Measurements from ENCODE around the gene SLC25A18. TPM values are rescaled to one million over a fixed set of nuclear protein-coding genes. Genes with fewer than 3 reads are reported as not detected.

SLC25A18 gene
- total and polyA plus RNA-seq, 3 donors from 2014 or later: 6.8 to 14.9 (median 11.9) TPM

DNA sequence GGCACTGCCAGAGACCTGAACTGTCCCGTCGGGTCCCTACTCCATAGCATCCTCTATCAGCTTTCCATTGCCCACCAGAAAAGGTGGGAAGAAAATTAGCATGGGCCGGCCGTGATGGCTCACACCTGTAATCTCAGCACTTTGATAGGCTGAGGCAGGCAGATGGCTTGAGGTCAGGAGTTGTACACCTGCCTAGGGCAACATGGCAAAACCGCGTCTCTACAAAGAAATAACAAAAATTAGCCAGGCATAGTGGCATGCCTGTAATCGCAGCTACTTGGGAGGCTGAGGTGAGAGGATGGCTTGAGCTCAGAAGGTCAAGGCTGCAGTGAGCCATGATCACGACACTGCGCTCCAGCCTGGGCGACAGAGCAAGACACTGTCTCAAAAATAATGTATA, 3.5 kb downstream of the SLC25A18 start:
- no peaks in the 10 kb centered on the region for H3K27me3 ChIP-seq
- no peaks in the 10 kb centered on the region for H3K9me3 ChIP-seq
- H3K4me3 ChIP-seq: no peak overlapping the region
- DNase-seq: no peak
- H3K4me1 ChIP-seq: peaks cover 36% of the 10 kb centered on the region
- 80 to 82% methylated on average over 10 of the region's 10 CpGs for WGBS, 2 donors
- no peak overlapping the region for H3K27ac ChIP-seq
- TF ChIP-seq POLR2A (IDR thresholded peaks at IDR 0.05): no peak
- TF ChIP-seq, protein P1, sequence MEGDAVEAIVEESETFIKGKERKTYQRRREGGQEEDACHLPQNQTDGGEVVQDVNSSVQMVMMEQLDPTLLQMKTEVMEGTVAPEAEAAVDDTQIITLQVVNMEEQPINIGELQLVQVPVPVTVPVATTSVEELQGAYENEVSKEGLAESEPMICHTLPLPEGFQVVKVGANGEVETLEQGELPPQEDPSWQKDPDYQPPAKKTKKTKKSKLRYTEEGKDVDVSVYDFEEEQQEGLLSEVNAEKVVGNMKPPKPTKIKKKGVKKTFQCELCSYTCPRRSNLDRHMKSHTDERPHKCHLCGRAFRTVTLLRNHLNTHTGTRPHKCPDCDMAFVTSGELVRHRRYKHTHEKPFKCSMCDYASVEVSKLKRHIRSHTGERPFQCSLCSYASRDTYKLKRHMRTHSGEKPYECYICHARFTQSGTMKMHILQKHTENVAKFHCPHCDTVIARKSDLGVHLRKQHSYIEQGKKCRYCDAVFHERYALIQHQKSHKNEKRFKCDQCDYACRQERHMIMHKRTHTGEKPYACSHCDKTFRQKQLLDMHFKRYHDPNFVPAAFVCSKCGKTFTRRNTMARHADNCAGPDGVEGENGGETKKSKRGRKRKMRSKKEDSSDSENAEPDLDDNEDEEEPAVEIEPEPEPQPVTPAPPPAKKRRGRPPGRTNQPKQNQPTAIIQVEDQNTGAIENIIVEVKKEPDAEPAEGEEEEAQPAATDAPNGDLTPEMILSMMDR (IDR thresholded peaks at IDR 0.05): no peak
- intact Hi-C loops (cut with DNase I; ENCODE audit: low total_unique reads): no loop called here
- no peaks in the 10 kb centered on the region for H3K36me3 ChIP-seq (ENCODE audit: low read depth, missing control alignments)

DNA sequence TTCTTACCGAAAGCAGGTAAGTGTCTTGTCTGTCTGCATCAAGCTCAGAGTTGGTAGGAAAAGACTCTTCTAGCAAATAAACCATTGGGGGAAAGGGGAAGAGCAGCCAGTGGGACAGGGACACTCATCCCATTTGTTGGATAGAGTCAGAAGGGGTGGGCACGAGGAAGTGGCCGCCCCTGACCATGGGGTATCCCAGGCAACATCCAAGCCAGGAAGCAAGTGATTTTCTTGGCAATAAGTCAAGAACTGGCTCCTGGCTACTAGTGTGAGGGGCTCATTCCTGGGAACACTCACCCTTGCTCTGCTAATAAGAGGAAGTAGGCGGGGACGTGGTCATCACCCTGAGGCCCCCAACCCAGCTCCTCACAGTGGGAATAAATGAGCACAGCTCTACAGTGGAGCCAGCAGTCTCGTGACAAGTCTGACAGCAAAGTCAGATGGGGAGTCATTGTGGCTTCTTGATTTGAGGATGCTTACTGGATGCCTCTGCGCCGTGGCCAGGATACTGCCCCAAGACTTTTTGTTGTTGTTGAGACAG, 6.7 kb downstream of the SLC25A18 start:
- Histone ChIP-seq H3K4me3 (no peak overlapping the region), H3K9me3 (no peaks in the 10 kb centered on the region), H3K4me1 (peaks cover 21% of the 10 kb centered on the region), H3K27ac (peak overlapping the region; percentile 83 to 92), H3K36me3 (ENCODE audit: low read depth, missing control alignments) (no peaks in the 10 kb centered on the region), H3K27me3 (no peaks in the 10 kb centered on the region)
- WGBS, 2 donors: 39 to 41% methylated on average over 8 of the region's 8 CpGs
- TF ChIP-seq, protein P1 (IDR thresholded peaks at IDR 0.05): no peak
- no peak for TF ChIP-seq POLR2A (IDR thresholded peaks at IDR 0.05)
- peak; percentile 32 for DNase-seq
- intact Hi-C loops (cut with DNase I; ENCODE audit: low total_unique reads): no loop called here

DNA sequence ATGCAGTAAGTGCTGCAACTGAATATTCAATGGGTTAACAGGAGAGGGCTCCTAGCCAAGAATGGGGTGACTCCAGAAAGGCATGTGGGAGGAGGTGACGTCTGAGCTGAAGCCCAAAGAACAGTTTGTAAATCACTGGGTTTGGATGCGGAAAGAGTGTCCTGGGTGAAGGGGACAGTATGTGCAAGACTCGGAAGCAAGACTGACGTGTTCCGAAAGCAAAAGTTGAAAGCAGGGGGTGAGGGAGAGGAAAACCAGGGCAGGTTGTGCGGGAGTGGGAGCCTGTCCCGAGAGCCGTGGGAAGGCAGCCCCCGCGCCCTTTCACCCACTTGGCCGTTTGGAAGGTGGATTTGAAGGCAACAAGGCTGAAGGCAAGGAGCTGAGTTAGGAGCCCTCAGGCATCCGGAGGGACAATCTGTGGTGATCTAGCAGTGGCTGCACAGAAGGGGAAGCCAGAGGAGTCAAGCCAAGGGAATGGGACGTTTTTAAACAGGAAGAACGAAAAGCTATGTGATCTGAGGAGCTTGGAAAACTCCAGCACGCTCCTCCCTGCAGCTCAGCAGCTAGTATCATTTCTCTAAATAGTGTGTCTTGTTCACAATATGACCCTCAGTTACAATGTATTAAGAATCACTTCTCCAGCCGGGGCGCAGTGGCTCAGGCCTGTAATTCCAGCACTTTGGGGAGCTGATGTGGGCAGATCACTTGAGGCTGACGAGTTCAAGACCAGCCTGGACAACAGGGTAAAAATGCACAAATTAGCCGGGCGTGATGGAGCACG, 7.7 kb downstream of the SLC25A18 start:
- H3K27ac ChIP-seq: peak overlapping the region; percentile 83 to 92
- H3K27me3 ChIP-seq: no peaks in the 10 kb centered on the region
- no peaks in the 10 kb centered on the region for H3K36me3 ChIP-seq (ENCODE audit: low read depth, missing control alignments)
- 27 to 32% methylated on average over 21 of the region's 21 CpGs for WGBS, 2 donors
- TF ChIP-seq POLR2A (IDR thresholded peaks at IDR 0.05): no peak
- TF ChIP-seq, protein P1 (IDR thresholded peaks at IDR 0.05): no peak
- intact Hi-C loops (cut with DNase I; ENCODE audit: low total_unique reads): no loop called here
- H3K4me3 ChIP-seq: peak overlapping the region; percentile 10 to 42
- H3K9me3 ChIP-seq: no peaks in the 10 kb centered on the region
- peaks cover 21% of the 10 kb centered on the region for H3K4me1 ChIP-seq
- DNase-seq: peak; percentile 81

DNA sequence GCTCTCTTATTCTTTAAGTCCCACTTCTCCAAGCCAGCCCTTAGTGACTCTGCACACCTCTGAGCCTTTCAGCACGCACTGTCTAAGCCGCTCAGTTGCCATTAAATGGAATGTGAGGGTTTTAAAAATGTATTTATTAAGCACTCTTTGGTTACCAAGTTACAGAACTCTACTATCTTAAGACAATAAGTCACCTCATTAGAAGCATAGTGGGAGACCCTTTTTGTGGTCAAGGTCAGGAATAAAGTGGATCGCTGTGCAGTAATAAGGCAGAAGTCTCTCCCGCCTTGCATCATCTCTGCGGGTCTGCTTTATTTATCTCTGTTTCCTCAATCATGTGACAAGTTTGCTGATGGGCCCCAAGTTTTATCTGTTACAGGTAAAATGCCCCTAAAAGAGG, 11.9 kb downstream of the SLC25A18 start:
- no peaks in the 10 kb centered on the region for H3K36me3 ChIP-seq (ENCODE audit: low read depth, missing control alignments)
- TF ChIP-seq POLR2A (IDR thresholded peaks at IDR 0.05): no peak
- TF ChIP-seq, protein P1 (IDR thresholded peaks at IDR 0.05): no peak
- DNase-seq: no peak
- peaks cover 17% of the 10 kb centered on the region for H3K4me1 ChIP-seq
- no peaks in the 10 kb centered on the region for H3K27me3 ChIP-seq
- H3K9me3 ChIP-seq: no peaks in the 10 kb centered on the region
- no peak overlapping the region for H3K27ac ChIP-seq
- intact Hi-C loops (cut with DNase I; ENCODE audit: low total_unique reads): no loop called here
- 65 to 82% methylated on average over 5 of the region's 5 CpGs for WGBS, 2 donors
- H3K4me3 ChIP-seq: no peak overlapping the region
